SK-MEL-5 (cell line): ENCODE data around the gene FAM50B. TPM values are rescaled to one million over a fixed set of nuclear protein-coding genes. Genes with fewer than 3 reads are reported as not detected.

Experiments
- DNase-seq: peaks from one replicate; pipeline ENCODE4 v3.0.0-alpha.2; 2016; ENCODE audit warnings: low read depth, low spot score
- in situ Hi-C: cut with HindIII; loops from 2 replicates; pipeline ENCODE4 v1.10.0; 2016; ENCODE audit warnings: low sequenced_read_pairs, high pct_unique_total_duplicates, low pct_unique_long_range_greater_than_20kb
- total RNA-seq: library from RNA; depleted of rRNA; stranded (reverse); fragments of >200 nt; shearing (Covaris generic); gene quantifications from 2 replicates; pipeline ENCODE4 v1.2.3, GENCODE V29; 2014

FAM50B gene
- total RNA-seq, 1 experiment from 2014 or later, result 14.4 TPM

GRCh38 chr6:3879194-3879952, 30.2 kb downstream of the FAM50B start:
- DNase-seq, result no peak
- in situ Hi-C loops, result no loop called here

- no peak for DNase-seq
- in situ Hi-C loops, result no loop called here
These were observed 32.7 kb downstream of the FAM50B start for GRCh38 chr6:3881711-3882421.

DNA sequence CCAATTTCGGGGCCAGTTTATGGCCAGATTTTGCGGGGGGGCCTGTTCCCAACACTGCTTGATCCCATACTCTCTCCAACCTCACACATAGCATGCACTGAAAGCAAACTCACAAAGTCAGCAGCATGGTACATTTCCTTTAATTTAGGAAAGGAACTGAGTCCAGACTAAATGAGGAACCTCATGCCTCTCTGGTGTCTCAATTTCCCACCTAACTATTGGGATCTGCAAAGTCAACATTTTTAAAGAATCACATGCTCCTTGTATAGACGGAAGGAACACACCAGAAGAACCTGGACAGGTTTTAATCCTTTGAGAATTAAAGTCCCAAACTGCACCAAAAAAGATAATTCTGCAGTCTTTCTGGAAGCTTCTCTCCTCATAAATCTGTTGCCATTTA, 33.3 kb downstream of the FAM50B start:
- in situ Hi-C loops, result no loop called here
- DNase-seq, result no peak

- DNase-seq, result no peak
- in situ Hi-C loops, result no loop called here
These were observed 33.7 kb downstream of the FAM50B start for GRCh38 chr6:3882866-3883265.

DNA sequence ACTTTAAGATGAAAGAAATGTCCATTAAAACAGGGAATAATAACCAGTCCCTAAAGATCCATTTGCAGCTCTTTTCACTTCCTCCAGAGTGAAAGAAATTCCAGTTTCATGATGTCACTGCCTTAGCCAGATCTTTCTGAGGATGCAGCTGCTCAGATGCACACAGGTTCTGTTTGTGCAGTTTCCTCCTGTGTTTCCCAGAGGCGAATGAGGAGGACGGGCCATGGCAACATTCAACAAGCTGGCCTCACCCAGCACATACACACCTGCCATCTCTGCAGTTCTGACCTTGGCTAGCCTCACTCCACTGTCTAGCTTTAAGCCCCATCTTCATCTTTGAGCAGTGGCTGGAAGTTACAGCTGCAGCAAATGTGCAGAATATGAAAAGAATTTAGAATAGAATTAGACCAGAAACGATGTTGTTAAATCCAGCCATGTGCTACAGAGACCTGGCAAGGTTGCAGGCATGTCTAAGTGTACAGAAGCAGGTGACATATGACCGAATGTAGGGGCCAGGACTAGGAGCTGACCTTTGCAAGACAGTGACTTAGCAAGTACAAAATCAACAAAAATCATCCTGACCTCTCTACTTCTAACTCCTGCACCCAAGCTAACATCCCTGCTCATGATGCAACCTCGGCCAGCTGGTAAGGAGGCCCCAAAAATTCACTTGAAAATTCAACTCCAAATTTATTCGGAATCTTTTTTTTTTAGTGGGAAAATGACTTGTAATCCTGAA, 35.0 kb downstream of the FAM50B start:
- in situ Hi-C loops, result no loop called here
- DNase-seq, result peak; percentile 27

DNA sequence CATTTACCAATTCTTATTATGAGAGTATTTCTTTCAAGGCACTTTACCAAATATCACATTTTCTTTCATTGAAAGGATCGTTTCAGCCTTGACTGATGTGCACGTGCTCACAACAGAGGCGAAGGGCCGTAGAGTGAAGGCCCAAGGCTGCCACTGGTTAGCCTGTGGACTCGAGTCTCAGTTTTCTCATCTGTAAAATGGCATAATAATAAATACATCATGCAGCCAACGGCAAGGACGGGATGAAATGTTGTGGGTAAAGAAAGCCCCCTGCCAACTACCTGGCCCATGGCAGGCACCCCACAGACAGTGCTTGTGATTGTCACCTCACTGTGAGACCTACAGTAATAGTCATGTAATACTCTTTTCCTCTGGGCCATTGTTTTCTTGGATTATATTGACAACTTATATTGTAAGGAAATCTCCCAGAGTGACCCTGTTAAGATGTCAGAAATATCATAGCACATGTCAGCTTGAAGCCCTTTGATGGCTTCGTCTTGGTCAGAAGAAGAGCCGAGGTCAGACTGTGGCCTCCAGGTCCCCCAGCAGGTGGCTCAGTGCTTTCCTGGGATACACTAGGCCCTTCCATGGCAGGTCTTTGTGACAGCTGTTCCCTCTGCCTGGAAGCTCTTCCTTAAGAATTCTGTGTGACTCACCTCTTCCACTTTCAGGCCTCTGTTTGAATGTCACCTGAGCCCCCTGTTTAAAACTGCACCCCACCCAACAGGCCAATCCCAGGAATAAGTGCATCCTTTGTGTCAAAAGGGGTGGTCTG, 36.3 kb downstream of the FAM50B start:
- in situ Hi-C loops, result no loop called here
- DNase-seq, result peak; percentile 63

DNA sequence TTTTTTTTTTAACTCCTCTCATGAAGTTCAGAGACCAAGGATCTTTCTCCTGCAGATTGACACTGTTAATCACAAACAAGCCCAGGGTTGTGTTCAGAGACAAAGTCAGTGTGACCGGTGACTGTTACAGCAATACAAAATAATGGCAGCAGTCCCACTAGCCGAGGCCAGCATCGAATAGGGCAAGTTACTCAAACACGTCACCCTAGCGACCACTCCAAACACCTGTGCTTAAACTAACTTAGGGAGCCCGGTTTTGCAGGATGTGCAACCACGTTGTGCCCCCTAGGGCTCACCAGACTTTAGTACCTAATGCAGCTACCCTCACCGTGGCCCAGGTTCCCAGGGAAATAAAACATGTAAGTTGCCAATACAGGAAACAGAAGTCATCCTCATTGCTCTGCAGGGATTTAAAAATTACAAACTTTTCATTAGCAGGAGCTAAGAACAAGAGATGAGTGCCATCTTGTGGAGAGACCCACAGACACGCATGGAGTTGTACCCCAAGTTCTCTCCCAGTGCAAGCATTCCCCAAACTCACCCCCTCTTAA, 38.1 kb downstream of the FAM50B start:
- DNase-seq, result peak; percentile 43

DNA sequence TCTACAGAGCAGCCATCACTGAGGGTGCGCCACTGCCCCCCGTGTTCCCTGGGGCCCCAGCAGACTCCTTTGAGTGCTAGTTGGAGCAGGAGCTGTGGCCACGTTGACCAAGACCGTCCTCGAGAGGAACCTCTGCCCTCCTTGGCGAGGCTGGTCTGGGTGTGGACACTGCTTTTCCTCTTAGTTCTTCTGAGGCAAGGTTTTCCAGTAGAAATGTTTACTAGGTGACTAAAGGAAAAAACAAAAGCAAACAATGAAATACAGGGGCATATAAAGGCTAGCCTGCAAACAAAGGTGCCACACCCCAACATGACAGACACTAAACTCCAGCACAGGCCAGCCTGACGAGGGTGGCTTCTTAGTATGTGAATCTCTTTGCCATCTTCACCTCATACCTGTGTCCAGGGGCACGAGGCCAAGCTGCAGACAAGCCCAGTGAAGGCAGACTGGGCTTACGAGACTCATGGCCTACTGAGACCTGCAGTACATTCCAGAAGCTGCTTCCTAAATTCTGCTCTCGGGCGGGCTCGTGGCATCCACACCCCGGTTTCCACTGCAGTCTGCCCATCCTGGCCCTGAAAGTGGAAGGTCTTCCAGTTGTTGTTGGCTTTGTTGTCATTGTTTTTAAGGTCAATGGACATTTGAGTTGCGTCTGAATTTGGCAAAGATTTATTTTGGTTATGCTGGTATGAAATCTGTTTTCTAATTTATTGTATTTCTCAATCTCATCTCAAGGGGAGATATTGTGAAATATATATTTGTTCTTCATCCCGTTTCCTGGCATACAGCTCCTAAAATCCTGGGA, 39.2 kb downstream of the FAM50B start:
- no peak for DNase-seq
- in situ Hi-C loops, result no loop called here

More for the DNA sequence above, 38.1 kb downstream of the FAM50B start:
- in situ Hi-C loops, result no loop called here

DNA sequence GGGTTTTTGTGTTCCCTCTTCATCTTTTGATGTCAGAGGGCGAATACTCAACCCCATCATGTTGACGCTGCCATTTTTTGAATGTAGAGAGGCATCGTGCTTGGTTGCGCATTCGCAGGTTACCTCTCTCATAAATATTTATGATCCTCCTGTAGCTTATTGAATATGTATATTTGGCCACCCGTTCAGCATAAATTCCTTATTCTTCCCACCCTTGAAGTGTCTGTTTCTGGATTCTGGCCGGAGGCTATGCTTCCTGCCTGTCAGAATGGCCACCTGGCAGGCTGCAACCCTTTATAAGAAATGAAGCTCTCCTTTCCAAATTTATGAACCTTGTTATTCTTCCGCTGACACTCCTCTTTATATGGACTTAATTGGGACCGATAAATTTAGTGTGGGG, 40.9 kb downstream of the FAM50B start:
- DNase-seq, result no peak

GRCh38 chr6:3891883-3892282, 42.7 kb downstream of the FAM50B start:
- in situ Hi-C loops, result no loop called here
- DNase-seq, result no peak

More for the DNA sequence above, 40.9 kb downstream of the FAM50B start:
- in situ Hi-C loops, result no loop called here

DNA sequence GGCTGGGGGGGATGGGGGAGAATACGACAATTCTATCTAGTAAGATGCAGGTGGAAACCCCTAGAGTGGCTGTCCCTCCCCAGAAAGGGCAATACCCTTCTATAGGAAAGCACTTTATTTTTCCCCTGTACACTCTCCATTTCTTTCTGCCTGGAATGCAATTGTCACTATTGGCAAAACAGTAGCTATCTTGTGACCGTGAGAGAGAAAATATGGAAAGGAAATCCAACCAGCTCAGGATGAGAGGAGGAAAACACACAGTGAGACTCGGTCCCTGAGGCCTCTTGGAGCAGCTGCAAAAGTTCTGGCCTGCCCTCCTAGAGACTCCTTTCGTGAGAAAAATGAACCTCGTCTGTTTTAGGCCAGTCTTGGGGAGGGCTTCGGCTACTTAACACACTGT, 43.4 kb downstream of the FAM50B start:
- in situ Hi-C loops, result no loop called here
- DNase-seq, result no peak

DNA sequence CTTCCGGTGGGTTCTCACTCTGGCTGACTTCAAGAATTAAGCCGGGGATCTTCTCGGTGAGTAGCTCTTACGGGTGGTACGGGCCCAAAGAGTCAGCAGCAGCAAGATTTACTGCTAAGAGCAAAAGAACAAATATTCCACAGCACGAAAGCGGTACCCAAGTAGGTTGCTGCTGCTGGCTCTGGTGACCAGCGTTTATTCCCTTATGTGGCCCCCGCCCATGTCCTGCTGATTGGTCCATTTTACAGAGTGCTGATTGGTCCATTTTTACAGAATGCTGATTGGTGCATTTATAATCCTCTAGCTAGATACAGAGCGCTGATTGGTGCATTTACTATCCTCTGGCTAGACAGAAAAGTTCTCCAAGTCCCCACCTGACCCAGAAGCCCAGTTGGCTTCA, 44.3 kb downstream of the FAM50B start:
- no peak for DNase-seq
- in situ Hi-C loops, result no loop called here

DNA sequence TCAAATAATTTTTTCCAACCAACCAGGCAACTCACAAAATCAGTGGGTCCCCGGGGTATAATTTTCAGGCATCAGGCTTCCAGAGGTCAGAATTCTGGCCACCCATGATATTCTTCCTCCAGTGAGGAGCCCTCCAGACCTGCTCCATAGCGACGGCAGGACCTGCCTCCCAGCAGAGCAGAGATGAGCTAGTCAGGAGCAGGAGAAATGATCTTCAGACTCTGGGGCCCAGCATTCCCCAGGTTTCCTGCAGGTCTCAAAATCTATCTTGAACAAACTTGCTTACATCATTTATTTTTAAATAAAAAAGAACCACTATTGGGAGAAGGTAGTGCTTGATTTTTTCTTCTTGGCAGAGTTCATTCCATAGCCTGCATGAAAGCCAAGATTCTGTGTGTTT, 44.7 kb downstream of the FAM50B start:
- in situ Hi-C loops, result no loop called here
- DNase-seq, result no peak

DNA sequence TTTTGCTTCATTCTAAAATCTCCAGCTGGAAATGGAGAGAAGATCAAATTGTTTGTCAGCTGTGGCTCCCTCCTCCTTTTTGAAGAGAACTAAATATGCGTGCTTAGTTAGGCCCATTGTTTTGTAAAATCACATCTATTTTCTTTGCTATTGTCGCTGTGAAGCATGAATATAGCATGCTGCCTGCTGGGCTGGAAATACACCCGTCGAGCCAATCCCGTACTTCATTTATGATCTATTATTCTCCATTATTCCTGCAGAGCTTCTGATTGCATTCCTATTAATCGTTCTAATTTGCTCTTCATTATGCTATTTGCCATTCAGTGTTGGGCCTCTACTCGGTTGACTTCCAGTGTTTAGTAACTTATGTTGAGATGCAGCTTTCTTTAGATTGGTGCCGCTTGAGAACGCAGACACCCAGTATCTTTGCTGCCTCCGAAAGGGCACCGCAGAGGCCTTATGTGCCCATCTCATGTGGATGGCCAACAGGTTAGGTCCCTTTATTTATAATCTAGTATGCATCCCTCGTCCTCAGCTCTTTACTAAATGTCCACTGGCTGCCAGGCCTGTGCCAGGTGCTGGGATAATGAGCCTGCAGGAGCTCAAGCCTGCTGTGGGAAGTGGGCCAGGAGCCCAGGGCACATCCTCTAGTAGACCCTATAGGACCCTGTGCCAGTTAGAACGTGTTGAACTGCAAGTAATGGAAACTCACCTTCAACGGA, 45.6 kb downstream of the FAM50B start:
- DNase-seq, result no peak
- in situ Hi-C loops, result no loop called here

DNA sequence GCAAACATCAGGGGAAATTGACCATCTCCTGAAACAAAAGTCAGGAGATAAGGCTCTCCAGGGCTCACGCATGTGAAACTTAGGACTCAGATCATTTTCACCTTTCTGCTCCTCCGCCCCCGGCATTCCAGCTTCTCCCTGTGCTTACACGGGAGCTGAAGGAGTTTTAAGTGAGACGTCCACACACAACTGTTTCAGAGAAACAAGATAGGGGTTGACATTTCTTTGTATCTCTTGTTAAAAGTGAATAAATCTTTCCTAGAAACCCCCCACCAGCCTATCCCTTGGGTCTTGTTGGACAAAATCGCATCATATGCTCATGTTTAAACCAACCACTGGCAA, 46.1 kb downstream of the FAM50B start:
- in situ Hi-C loops, result no loop called here
- DNase-seq, result no peak

GRCh38 chr6:3895805-3896204, 46.6 kb downstream of the FAM50B start:
- DNase-seq, result no peak
- in situ Hi-C loops, result no loop called here
